ENCODE results near the gene G3BP2.

The G3BP2 gene

GRCh38 chr4:75654905-75655304, 18.3 kb downstream of the G3BP2 start:
- no peak for TF ChIP-seq CTCF (IDR thresholded peaks at IDR 0.05; ENCODE audit: low read depth, low read length)
- H3K4me1 ChIP-seq = no peaks in the 10 kb centered on the region
- DNase-seq = no peak
- H3K4me3 ChIP-seq (ENCODE audit: low read depth, low read length) = no peak overlapping the region
- no peaks in the 10 kb centered on the region for H3K27me3 ChIP-seq
- H3K9me3 ChIP-seq = no peaks in the 10 kb centered on the region
- H3K36me3 ChIP-seq = peaks cover 73% of the 10 kb centered on the region

GRCh38 chr4:75653845-75654503, 19.2 kb downstream of the G3BP2 start:
- DNase-seq = no peak
- Histone ChIP-seq H3K4me3 (ENCODE audit: low read depth, low read length) (no peak overlapping the region), H3K27me3 (no peaks in the 10 kb centered on the region), H3K4me1 (no peaks in the 10 kb centered on the region), H3K9me3 (no peaks in the 10 kb centered on the region), H3K36me3 (peaks cover 70% of the 10 kb centered on the region)
- peak; percentile 76 for TF ChIP-seq CTCF (IDR thresholded peaks at IDR 0.05; ENCODE audit: low read depth, low read length)

- peaks cover 68% of the 10 kb centered on the region for H3K36me3 ChIP-seq
- no peak for TF ChIP-seq CTCF (IDR thresholded peaks at IDR 0.05; ENCODE audit: low read depth, low read length)
Observed at GRCh38 chr4:75644095-75644494, 29.1 kb downstream of the G3BP2 start.

GRCh38 chr4:75643651-75644050, 29.6 kb downstream of the G3BP2 start:
- no peak for DNase-seq
- Histone ChIP-seq H3K27me3 (no peaks in the 10 kb centered on the region), H3K4me1 (no peaks in the 10 kb centered on the region), H3K4me3 (ENCODE audit: low read depth, low read length) (no peak overlapping the region), H3K36me3 (peaks cover 67% of the 10 kb centered on the region), H3K9me3 (no peaks in the 10 kb centered on the region)
- TF ChIP-seq CTCF (IDR thresholded peaks at IDR 0.05; ENCODE audit: low read depth, low read length) = no peak

More at GRCh38 chr4:75644095-75644494, 29.1 kb downstream of the G3BP2 start:
- H3K4me3 ChIP-seq (ENCODE audit: low read depth, low read length) = no peak overlapping the region
- DNase-seq = no peak
- H3K4me1 ChIP-seq = no peaks in the 10 kb centered on the region
- H3K27me3 ChIP-seq = no peaks in the 10 kb centered on the region
- H3K9me3 ChIP-seq = no peaks in the 10 kb centered on the region

GRCh38 chr4:75639124-75639695, 34.0 kb downstream of the G3BP2 start:
- TF ChIP-seq CTCF (IDR thresholded peaks at IDR 0.05; ENCODE audit: low read depth, low read length) = no peak
- peaks cover 27% of the 10 kb centered on the region for H3K36me3 ChIP-seq
- H3K4me3 ChIP-seq (ENCODE audit: low read depth, low read length) = no peak overlapping the region
- no peaks in the 10 kb centered on the region for H3K27me3 ChIP-seq
- no peaks in the 10 kb centered on the region for H3K4me1 ChIP-seq
- DNase-seq = no peak
- H3K9me3 ChIP-seq = no peaks in the 10 kb centered on the region

GRCh38 chr4:75637827-75638226, 35.4 kb downstream of the G3BP2 start:
- no peaks in the 10 kb centered on the region for H3K4me1 ChIP-seq
- no peak overlapping the region for H3K4me3 ChIP-seq (ENCODE audit: low read depth, low read length)
- no peak for DNase-seq
- no peak for TF ChIP-seq CTCF (IDR thresholded peaks at IDR 0.05; ENCODE audit: low read depth, low read length)
- no peaks in the 10 kb centered on the region for H3K9me3 ChIP-seq
- H3K36me3 ChIP-seq = peaks cover 18% of the 10 kb centered on the region
- H3K27me3 ChIP-seq = no peaks in the 10 kb centered on the region

Measured in BE2C (cell line).